Glomerular endothelial cell (primary cell): Measurements from ENCODE around the gene PARD3. TPM values are rescaled to one million over a fixed set of nuclear protein-coding genes. Genes with fewer than 3 reads are reported as not detected.

Experiments used
- DNase-seq: peaks from one replicate; pipeline ENCODE4 v3.0.0-alpha.2; 2011; ENCODE audit warnings: low read depth, low spot score; ENCODE audit errors: extremely low read depth
- total RNA-seq: library from RNA; depleted of rRNA; stranded (reverse); fragments of >200 nt; gene quantifications from 2 replicates; pipeline ENCODE4 v1.2.3, GENCODE V29; 2015

Gene PARD3
- total RNA-seq, 1 donor from 2014 or later = 23.0 TPM

DNA sequence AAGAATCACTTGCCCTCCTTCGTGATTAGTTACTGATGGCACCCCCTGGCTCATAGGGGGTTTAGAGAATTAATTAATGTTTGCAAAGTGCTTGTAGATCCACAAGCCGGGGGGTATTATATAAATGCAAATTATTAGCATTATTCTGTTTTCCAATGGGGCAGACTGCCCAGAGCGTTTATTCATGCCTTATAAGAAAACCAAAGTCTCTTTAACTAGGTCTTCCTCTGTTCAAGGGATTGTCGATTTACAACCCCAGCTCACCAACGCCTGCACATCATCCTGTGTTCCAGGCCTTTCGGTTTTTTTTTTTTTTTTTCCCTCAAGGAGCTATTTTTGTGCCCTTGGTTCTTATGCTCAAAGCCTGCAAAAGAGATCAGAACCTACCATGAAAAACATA is 630.7 kb downstream of the PARD3 start:
- no peak for DNase-seq

- DNase-seq = no peak
Observed at GRCh38 chr10:34183016-34183796, 631.9 kb downstream of the PARD3 start.

- no peak for DNase-seq
Observed at GRCh38 chr10:34181553-34182300, 633.4 kb downstream of the PARD3 start.

GRCh38 chr10:34180749-34181148 is 634.3 kb downstream of the PARD3 start:
- DNase-seq = no peak

GRCh38 chr10:34179280-34179679 is 635.8 kb downstream of the PARD3 start:
- DNase-seq = no peak

GRCh38 chr10:34178756-34179155 is 636.3 kb downstream of the PARD3 start:
- no peak for DNase-seq

DNA sequence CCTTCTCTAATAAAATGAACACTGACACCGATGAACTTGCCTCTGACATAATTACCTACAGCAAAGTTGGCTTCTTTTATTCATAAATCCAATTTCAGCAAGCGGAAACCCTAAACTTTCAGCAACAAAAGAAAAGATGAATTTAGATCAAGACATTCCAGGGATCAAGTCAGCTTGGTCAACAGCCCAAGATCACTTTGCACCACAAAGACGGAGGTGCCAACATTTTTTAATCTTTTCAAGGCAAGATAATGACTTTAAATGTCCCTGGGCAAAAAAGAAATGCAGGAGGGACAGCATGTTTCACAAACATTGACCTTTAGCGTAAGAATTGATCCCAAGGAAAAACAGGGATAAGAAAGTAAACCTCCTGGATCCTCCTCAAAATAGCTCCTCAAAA is 636.9 kb downstream of the PARD3 start:
- no peak for DNase-seq

DNA sequence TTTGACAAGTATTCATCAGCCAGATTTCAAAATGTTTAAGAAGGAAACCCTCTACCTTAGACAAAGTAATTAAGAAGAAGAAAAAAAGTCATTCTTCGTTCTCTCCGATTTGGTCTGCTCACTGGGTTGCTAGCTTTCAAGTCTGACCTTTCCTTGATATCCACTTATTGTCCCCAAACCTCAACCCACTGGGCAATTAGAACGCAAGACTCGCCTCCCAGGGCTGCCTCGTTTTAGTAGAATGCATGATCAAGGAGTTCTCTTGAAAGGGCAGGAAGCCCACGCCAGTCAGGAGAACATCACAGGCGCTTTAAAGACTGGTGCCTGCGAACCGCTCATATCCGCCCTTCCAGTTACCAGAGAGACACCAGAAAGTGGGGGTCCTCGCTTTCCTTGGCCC is 637.7 kb downstream of the PARD3 start:
- DNase-seq = no peak

DNA sequence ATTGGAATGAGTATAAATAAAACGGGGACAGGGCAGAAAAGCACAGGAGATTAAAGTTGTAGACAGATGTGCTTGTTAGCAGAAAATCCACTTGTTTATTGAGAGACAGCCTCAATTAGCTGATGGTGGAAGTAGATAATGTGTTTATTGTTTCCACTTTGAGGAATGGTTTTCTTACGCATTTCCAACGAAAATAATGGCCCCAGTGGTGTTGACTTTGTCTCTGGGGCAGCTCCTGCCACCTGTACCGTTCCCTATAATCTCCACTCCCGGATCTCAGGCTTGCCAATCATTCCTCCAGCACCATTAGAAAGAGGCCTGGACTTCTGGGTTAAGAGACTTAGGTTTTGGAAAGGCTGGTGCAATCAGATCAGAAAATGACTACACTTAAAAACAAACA is 638.7 kb downstream of the PARD3 start:
- DNase-seq = no peak

- no peak for DNase-seq
Observed at GRCh38 chr10:34175121-34175520, 640.0 kb downstream of the PARD3 start.

GRCh38 chr10:34172936-34173533 is 642.1 kb downstream of the PARD3 start:
- DNase-seq = no peak

DNA sequence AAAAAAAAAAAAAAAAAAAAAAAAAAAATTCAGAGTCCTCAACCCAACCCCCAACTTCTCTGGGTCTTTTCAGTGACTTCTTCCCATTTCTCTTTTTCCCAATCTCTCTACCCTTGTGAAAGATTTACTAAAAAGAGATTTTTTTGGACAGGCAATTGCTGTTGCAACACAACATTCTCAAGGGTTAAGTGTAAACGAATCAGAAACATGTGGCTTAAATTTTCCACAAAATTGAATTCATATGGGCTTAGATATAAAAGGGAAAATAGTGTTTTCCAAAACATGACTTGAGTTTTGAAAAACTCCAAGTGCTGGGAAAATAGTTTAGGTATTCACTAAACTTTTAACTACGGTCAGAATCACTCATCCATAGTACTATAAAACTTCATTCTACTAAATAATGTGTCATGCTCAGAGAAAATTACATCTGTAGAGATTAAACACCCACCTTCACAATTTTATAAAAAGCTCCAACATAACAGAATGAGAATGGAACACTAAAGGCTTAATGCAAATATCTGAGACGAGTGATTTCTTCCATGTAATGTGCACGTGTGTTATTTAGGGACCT is 643.1 kb downstream of the PARD3 start:
- no peak for DNase-seq

- DNase-seq = no peak
Observed at GRCh38 chr10:34169677-34170076, 645.4 kb downstream of the PARD3 start.

- no peak for DNase-seq
Observed at GRCh38 chr10:34169131-34169530, 646.0 kb downstream of the PARD3 start.

GRCh38 chr10:34168439-34168838 is 646.7 kb downstream of the PARD3 start:
- no peak for DNase-seq

DNA sequence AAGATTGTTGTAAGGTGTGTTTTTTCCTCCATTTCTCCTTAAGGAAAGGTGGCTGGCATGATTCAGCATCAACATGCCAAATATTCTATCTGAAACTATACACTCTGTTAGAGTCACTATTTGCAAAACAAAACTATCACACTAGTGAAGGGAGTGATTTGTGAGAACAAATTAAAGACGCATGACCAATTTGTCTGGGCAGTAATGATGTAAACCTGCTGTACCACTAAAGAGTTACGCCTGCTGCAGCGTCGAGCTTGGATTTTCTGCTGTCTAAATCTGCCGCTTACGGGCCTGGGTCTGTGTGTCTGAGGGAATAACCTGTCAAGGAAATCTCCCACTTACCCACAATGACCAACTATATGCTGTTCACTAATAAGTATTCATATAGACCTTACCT is 648.3 kb downstream of the PARD3 start:
- no peak for DNase-seq

DNA sequence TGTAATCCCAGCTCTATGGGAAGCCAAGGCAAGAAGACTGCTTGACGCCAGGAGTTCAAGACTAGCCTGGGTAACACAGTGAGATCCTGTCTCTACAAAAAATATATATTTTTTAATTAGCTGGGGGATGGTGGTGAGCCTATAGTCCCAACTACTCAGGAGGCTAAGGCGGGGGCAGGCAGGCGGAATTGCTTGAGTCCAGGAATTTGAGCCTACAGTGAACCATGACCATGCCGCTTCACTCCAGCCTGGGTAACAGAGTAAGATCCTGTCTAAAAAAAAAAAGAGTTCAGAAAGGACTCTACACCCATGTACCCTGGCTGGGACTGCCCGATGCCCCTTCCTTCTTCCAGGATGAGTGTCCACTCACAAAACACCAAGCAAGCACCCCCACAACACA is 648.7 kb downstream of the PARD3 start:
- DNase-seq = no peak

GRCh38 chr10:34164029-34164428 is 651.1 kb downstream of the PARD3 start:
- DNase-seq = no peak

DNA sequence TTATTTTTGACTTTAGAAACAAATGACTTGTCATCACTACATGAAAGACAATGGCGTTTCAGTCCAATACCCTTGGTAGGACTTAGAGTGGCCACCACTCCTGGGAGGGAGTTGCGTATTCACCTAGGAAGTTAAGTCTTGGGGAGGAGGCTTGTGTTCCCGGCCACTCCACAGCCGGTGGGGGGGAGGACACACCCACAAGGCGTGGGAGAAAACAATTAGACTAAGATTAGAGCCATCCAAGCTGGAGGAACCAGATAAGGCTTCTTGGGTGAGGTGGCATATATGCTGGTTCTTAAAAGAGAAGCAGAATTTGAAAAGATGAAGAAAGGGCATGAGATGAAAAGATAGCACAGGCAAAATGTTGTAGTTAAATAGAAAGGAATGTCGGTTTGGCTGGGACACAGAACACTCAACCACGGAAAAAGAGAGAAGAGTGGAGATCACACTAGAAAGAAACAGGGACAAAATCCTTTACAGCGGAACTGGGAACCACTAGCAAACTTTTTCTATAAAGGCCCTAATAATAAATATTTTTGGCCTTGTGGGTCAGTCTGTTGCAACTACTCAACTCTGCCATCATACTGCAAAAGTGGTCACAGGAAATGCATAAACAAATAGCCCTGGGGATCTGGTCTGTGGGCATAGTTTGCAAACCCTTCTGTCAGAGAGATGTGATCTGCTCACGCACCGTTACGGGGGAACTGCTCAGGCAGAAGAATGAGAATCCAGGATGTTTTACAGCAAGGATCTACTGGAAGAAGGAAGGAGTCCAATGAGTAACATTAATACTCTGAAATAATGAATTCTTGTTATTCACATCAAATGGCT is 651.8 kb downstream of the PARD3 start:
- no peak for DNase-seq

GRCh38 chr10:34161777-34162370 is 653.2 kb downstream of the PARD3 start:
- DNase-seq = no peak
